ENCODE measurements around the gene CD37.

- no peak for TF ChIP-seq CTCF (IDR thresholded peaks at IDR 0.05)
- no peak for TF ChIP-seq EP300 (IDR thresholded peaks at IDR 0.05)
These were observed 33.3 kb upstream of the CD37 start for GRCh38 chr19:49301866-49302252.
